H9 (cell line): ENCODE results near the gene SUPT6H. TPM values are rescaled to one million over a fixed set of nuclear protein-coding genes. Genes with fewer than 3 reads are reported as not detected.
A peak's percentile ranks its signal among the peaks of the same experiment; 100 is the strongest.

Source experiments
- DNase-seq: peaks from one replicate; pipeline ENCODE4 v3.0.0-alpha.2; 2017
- H2AFZ ChIP-seq: one replicate; pipeline ENCODE4 v1.6.1; 2013; ENCODE audit warnings: mild to moderate bottlenecking, low read length, control low read depth, moderate library complexity
- H2AK5ac ChIP-seq: 2 replicates; pipeline ENCODE4 v1.6.1; 2013; ENCODE audit warnings: low read length, control low read depth, mixed read lengths; ENCODE audit not compliant: insufficient read length
- H2BK120ac ChIP-seq: one replicate; pipeline ENCODE4 v1.6.1; 2013; ENCODE audit warnings: low read depth, mild to moderate bottlenecking, low read length, control low read depth, inconsistent platforms; ENCODE audit not compliant: poor library complexity, severe bottlenecking
- H2BK12ac ChIP-seq: 2 replicates; pipeline ENCODE4 v1.6.1; 2013; ENCODE audit warnings: low read length, control low read depth, mixed read lengths, low read depth; ENCODE audit not compliant: insufficient read length
- H2BK15ac ChIP-seq: 2 replicates; pipeline ENCODE4 v1.6.1; 2013; ENCODE audit warnings: low read depth, low read length, control low read depth
- H2BK20ac ChIP-seq: one replicate; pipeline ENCODE4 v1.6.1; 2013; ENCODE audit warnings: low read depth, mild to moderate bottlenecking, low read length, control low read depth, inconsistent platforms; ENCODE audit not compliant: poor library complexity, severe bottlenecking
- H2BK5ac ChIP-seq: 2 replicates; pipeline ENCODE4 v1.6.1; 2013; ENCODE audit warnings: low read length, control low read depth, mixed read lengths; ENCODE audit not compliant: insufficient read length
- H3K14ac ChIP-seq: 2 replicates; pipeline ENCODE4 v1.6.1; 2013; ENCODE audit warnings: low read length, control low read depth; ENCODE audit not compliant: insufficient read depth
- H3K18ac ChIP-seq: 2 replicates; pipeline ENCODE4 v1.6.1; 2013; ENCODE audit warnings: low read depth, mild to moderate bottlenecking, mixed read lengths, low read length, control low read depth; ENCODE audit not compliant: insufficient read length
- H3K23ac ChIP-seq: 2 replicates; pipeline ENCODE4 v1.6.1; 2013; ENCODE audit warnings: low read length, control low read depth, mixed read lengths, low read depth; ENCODE audit not compliant: insufficient read length
- H3K23me2 ChIP-seq: 2 replicates; pipeline ENCODE4 v1.6.1; 2013; ENCODE audit warnings: low read depth, mild to moderate bottlenecking, mixed read lengths, low read length, control low read depth; ENCODE audit not compliant: insufficient read length, poor library complexity, severe bottlenecking
- H3K27ac ChIP-seq: 2 replicates; pipeline ENCODE4 v1.5.1; 2013; ENCODE audit warnings: low read length, control low read depth, mixed read lengths, low read depth; ENCODE audit not compliant: insufficient read length
- H3K27me3 ChIP-seq: 2 replicates; pipeline ENCODE4 v1.6.1; 2013; ENCODE audit warnings: low read length, control low read depth, inconsistent platforms; ENCODE audit not compliant: insufficient read depth
- H3K4ac ChIP-seq: 2 replicates; pipeline ENCODE4 v1.6.1; 2013; ENCODE audit warnings: low read depth, mild to moderate bottlenecking, control low read depth, inconsistent platforms, low read length, moderate library complexity
- H3K4me1 ChIP-seq: 2 replicates; pipeline ENCODE4 v1.6.1; 2013; ENCODE audit warnings: low read length, control low read depth, inconsistent platforms; ENCODE audit not compliant: insufficient read depth
- H3K4me2 ChIP-seq: 2 replicates; pipeline ENCODE4 v1.6.1; 2013; ENCODE audit warnings: low read length, control low read depth, mixed read lengths; ENCODE audit not compliant: insufficient read length, insufficient read depth
- H3K56ac ChIP-seq: 2 replicates; pipeline ENCODE4 v1.6.1; 2013; ENCODE audit warnings: low read depth, mild to moderate bottlenecking, mixed read lengths, low read length, control low read depth; ENCODE audit not compliant: insufficient read length
- H3K79me1 ChIP-seq: 2 replicates; pipeline ENCODE4 v1.6.1; 2013; ENCODE audit warnings: low read depth, mild to moderate bottlenecking, moderate library complexity, low read length, control low read depth, inconsistent platforms; ENCODE audit not compliant: insufficient read depth, poor library complexity, severe bottlenecking
- H3K79me2 ChIP-seq: 2 replicates; pipeline ENCODE4 v1.6.1; 2013; ENCODE audit warnings: low read length, control low read depth, inconsistent platforms; ENCODE audit not compliant: insufficient read depth
- H3K9ac ChIP-seq: 2 replicates; pipeline ENCODE4 v1.6.1; 2013; ENCODE audit warnings: low read length, control low read depth, mixed read lengths; ENCODE audit not compliant: insufficient read length; ENCODE audit errors: extremely low read depth
- H3K9me3 ChIP-seq: one replicate; pipeline ENCODE4 v1.6.1; 2013; ENCODE audit warnings: low read depth, low read length, inconsistent platforms; ENCODE audit not compliant: control insufficient read depth
- H3T11ph ChIP-seq: one replicate; pipeline ENCODE4 v1.6.1; 2013; ENCODE audit warnings: mild to moderate bottlenecking, low read length, control low read depth, inconsistent platforms
- H4K20me1 ChIP-seq: one replicate; pipeline ENCODE4 v1.6.1; 2013; ENCODE audit not compliant: control insufficient read depth, insufficient read length, insufficient read depth
- H4K5ac ChIP-seq: 2 replicates; pipeline ENCODE4 v1.6.1; 2013; ENCODE audit warnings: low read depth, mild to moderate bottlenecking, mixed read lengths, low read length, control low read depth; ENCODE audit not compliant: insufficient read length
- H4K8ac ChIP-seq: replicated peaks from 2 replicates; pipeline ENCODE4 v1.6.1; 2013; ENCODE audit warnings: low read length, control low read depth, mixed read lengths, low read depth; ENCODE audit not compliant: insufficient read length
- H4K91ac ChIP-seq: 2 replicates; pipeline ENCODE4 v1.6.1; 2013; ENCODE audit warnings: low read depth, mild to moderate bottlenecking, moderate library complexity, mixed read lengths, low read length, control low read depth; ENCODE audit not compliant: insufficient read length
- H3K27ac Mint-ChIP-seq, 3 experiments: 2 replicates in 2 of 3; 3 replicates in 1 of 3; pipeline ENCODE4 v1.8.0; 2020 to 2021; ENCODE audit warnings: mixed read lengths in 3 of 3, mild to moderate bottlenecking in 1 of 3, moderate library complexity in 1 of 3
- H3K27me3 Mint-ChIP-seq: 2 replicates; pipeline ENCODE4 v1.8.0; 2021; ENCODE audit warnings: low read depth, mild to moderate bottlenecking, moderate library complexity, mixed read lengths
- H3K36me3 Mint-ChIP-seq, 3 experiments: 2 replicates in 2 of 3; 3 replicates in 1 of 3; pipeline ENCODE4 v1.8.0; 2020 to 2021; ENCODE audit warnings: low read depth in 3 of 3, mixed read lengths in 3 of 3; ENCODE audit not compliant: insufficient read depth in 1 of 3
- H3K4me1 Mint-ChIP-seq, 2 experiments: 2 replicates each; pipeline ENCODE4 v1.8.0; 2020; ENCODE audit warnings: mixed read lengths in 2 of 2
- H3K4me3 Mint-ChIP-seq, 2 experiments: 2 replicates in 1 of 2; 3 replicates in 1 of 2; pipeline ENCODE4 v1.8.0; 2020 to 2021; ENCODE audit warnings: mild to moderate bottlenecking in 2 of 2, mixed read lengths in 2 of 2, moderate library complexity in 1 of 2
- H3K9me3 Mint-ChIP-seq, 2 experiments: 2 replicates in 1 of 2; 3 replicates in 1 of 2; pipeline ENCODE4 v1.8.0; 2020; ENCODE audit warnings: mild to moderate bottlenecking in 2 of 2, mixed read lengths in 2 of 2, moderate library complexity in 1 of 2
- WGBS: extraction: QIAGEN DNeasy Blood & Tissue Kit; methylation state at CpG from one replicate; pipeline ENCODE4 v1.1.7; 2013; ENCODE audit warnings: missing lambda C conversion rate, low lambda C conversion rate, mixed read lengths; ENCODE audit not compliant: insufficient read length; ENCODE audit errors: extremely low coverage; 5-methylcytosine and 5-hydroxymethylcytosine counted together
- total RNA-seq: library from RNA; stranded (reverse); gene quantifications from 2 replicates; pipeline ENCODE4 v1.2.1, GENCODE V29; 2021
- TF ChIP-seq, protein P1 (sequence below): fragments of 200-600 bp; sonication (generic); conservative IDR thresholded peaks from 3 replicates; pipeline ENCODE4 v1.8.0; 2021; ENCODE audit warnings: antibody characterized with exemption, mild to moderate bottlenecking

Gene SUPT6H
- total RNA-seq, 1 experiment from 2014 or later = 85.8 TPM

DNA sequence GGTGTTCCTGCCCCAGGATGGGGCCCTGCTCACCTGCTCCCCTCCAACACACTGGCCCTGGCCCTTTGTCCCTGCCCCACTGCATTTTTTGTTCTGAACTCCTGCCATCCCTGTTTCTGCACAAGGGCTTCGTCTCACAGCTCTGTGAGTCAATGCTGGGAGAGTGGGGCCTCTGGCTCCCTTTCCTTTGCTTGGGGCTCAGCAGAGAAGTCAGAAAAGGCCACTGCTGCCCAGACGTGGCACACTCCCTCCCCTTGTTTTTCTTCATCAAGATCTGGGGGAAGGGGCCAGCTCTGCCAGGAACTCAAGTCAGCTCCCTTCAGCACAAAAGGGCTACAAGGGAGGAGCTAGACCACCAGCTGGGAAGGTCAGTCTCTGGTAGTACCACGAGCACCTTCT lies 40.7 kb downstream of the SUPT6H start:
- Histone ChIP-seq H2BK5ac (no peak overlapping the region), H3K4me2 (no peak overlapping the region), H2BK12ac (no peak overlapping the region), H3K4ac (no peak overlapping the region), H2BK20ac (no peak overlapping the region), H3K9me3 (no peaks in the 10 kb centered on the region), H4K91ac (no peak overlapping the region), H4K8ac (no peak overlapping the region), H3T11ph (no peak overlapping the region), H3K56ac (no peak overlapping the region), H4K20me1 (peaks cover 4% of the 10 kb centered on the region), H3K27me3 (no peaks in the 10 kb centered on the region), H3K14ac (no peak overlapping the region), H3K23me2 (no peaks in the 10 kb centered on the region), H3K23ac (no peak overlapping the region), H2BK120ac (no peak overlapping the region), H3K79me1 (no peaks in the 10 kb centered on the region), H3K27ac (no peak overlapping the region), H3K79me2 (no peaks in the 10 kb centered on the region), H4K5ac (no peak overlapping the region), H3K4me1 (no peaks in the 10 kb centered on the region), H2BK15ac (no peak overlapping the region), H3K18ac (no peak overlapping the region), H2AK5ac (no peak overlapping the region), H3K9ac (no peak overlapping the region), H2AFZ (no peak overlapping the region)
- no peaks in the 10 kb centered on the region for H3K27me3 Mint-ChIP-seq
- DNase-seq = no peak
- TF ChIP-seq, protein P1, sequence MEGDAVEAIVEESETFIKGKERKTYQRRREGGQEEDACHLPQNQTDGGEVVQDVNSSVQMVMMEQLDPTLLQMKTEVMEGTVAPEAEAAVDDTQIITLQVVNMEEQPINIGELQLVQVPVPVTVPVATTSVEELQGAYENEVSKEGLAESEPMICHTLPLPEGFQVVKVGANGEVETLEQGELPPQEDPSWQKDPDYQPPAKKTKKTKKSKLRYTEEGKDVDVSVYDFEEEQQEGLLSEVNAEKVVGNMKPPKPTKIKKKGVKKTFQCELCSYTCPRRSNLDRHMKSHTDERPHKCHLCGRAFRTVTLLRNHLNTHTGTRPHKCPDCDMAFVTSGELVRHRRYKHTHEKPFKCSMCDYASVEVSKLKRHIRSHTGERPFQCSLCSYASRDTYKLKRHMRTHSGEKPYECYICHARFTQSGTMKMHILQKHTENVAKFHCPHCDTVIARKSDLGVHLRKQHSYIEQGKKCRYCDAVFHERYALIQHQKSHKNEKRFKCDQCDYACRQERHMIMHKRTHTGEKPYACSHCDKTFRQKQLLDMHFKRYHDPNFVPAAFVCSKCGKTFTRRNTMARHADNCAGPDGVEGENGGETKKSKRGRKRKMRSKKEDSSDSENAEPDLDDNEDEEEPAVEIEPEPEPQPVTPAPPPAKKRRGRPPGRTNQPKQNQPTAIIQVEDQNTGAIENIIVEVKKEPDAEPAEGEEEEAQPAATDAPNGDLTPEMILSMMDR = no peak
- H3K4me1 Mint-ChIP-seq = peaks cover 33 to 37% of the 10 kb centered on the region in 2 experiments
- WGBS = no CpG with 5 or more reads among the region's 3 CpGs
- H3K4me3 Mint-ChIP-seq = peak overlapping the region in 1 of 2 experiments; percentile 21; a peak in 1 of 5 replicates
- no peaks in the 10 kb centered on the region for H3K9me3 Mint-ChIP-seq
- H3K36me3 Mint-ChIP-seq = peaks cover 36 to 76% (median 65%) of the 10 kb centered on the region in 3 experiments; a peak in 6 of 7 replicates
- H3K27ac Mint-ChIP-seq = peak overlapping the region in 2 of 3 experiments; percentile 91; a peak in 5 of 7 replicates
